CD4-positive, alpha-beta memory T cell (primary cell): ENCODE results near the gene SEMA3G. TPM values are rescaled to one million over a fixed set of nuclear protein-coding genes. Genes with fewer than 3 reads are reported as not detected.

ENCODE experiments used
- CTCF ChIA-PET: fragments of 350-600 bp; sonication (Branson Sonifier 250); formaldehyde crosslinking; loops from one replicate; lab custom pipeline; 2021; ENCODE audit warnings: inconsistent platforms; ENCODE audit not compliant: partially characterized antibody; lab: Charles Lee
- POLR2A ChIA-PET: fragments of 350-600 bp; sonication (Branson Sonifier 250); formaldehyde crosslinking; loops from one replicate; lab custom pipeline; 2021; ENCODE audit not compliant: partially characterized antibody; lab: Charles Lee
- DNase-seq, 5 donors: peaks; one replicate each; pipeline versions ENCODE4 v3.0.0 to v3.0.0-alpha.2; 2020 to 2022; ENCODE audit warnings: mixed read lengths in 1 of 5
- H3K27ac ChIP-seq: one replicate; pipeline ENCODE4 v1.7.0; 2013; ENCODE audit warnings: low read depth, low read length
- H3K27me3 ChIP-seq: 2 replicates; pipeline ENCODE4 v1.7.0; 2013; ENCODE audit warnings: mild to moderate bottlenecking, low read length, moderate library complexity; ENCODE audit not compliant: insufficient read depth
- H3K36me3 ChIP-seq: 2 replicates; pipeline ENCODE4 v1.7.0; 2013; ENCODE audit warnings: mild to moderate bottlenecking, low read length, moderate library complexity; ENCODE audit not compliant: insufficient read depth
- H3K4me1 ChIP-seq: 2 replicates; pipeline ENCODE4 v1.7.0; 2013; ENCODE audit warnings: mild to moderate bottlenecking, low read length, moderate library complexity; ENCODE audit not compliant: insufficient read depth
- H3K4me3 ChIP-seq, 2 donors: one replicate each; pipeline ENCODE4 v1.7.0; 2013; ENCODE audit warnings: low read length in 2 of 2, mild to moderate bottlenecking in 1 of 2
- H3K9me3 ChIP-seq, 2 donors: one replicate each; pipeline ENCODE4 v1.7.0; 2013; ENCODE audit warnings: low read length in 2 of 2, control low read depth in 1 of 2; ENCODE audit not compliant: control insufficient read depth in 1 of 2
- H3K27ac Mint-ChIP-seq, 7 donors: one replicate each; pipeline ENCODE4 v1.8.0; 2020 to 2021; ENCODE audit warnings: mixed read lengths in 7 of 7, mild to moderate bottlenecking in 6 of 7, inconsistent platforms in 3 of 7, moderate library complexity in 3 of 7
- H3K27me3 Mint-ChIP-seq, 2 donors: one replicate each; pipeline ENCODE4 v1.8.0; 2020 to 2021; ENCODE audit warnings: mixed read lengths in 2 of 2
- H3K36me3 Mint-ChIP-seq, 2 donors: one replicate each; pipeline ENCODE4 v1.8.0; 2020 to 2021; ENCODE audit warnings: mixed read lengths in 2 of 2, inconsistent platforms in 1 of 2, mild to moderate bottlenecking in 1 of 2
- H3K4me1 Mint-ChIP-seq, 4 donors: one replicate each; pipeline ENCODE4 v1.8.0; 2020 to 2021; ENCODE audit warnings: mixed read lengths in 4 of 4, mild to moderate bottlenecking in 1 of 4
- H3K4me3 Mint-ChIP-seq, 8 donors: one replicate each; pipeline ENCODE4 v1.8.0; 2020 to 2021; ENCODE audit warnings: mixed read lengths in 8 of 8, mild to moderate bottlenecking in 7 of 8, moderate library complexity in 6 of 8, inconsistent platforms in 3 of 8
- H3K9me3 Mint-ChIP-seq, 8 donors: one replicate each; pipeline ENCODE4 v1.8.0; 2020 to 2021; ENCODE audit warnings: mixed read lengths in 8 of 8, mild to moderate bottlenecking in 5 of 8, inconsistent platforms in 3 of 8, moderate library complexity in 1 of 8
- intact Hi-C: fragments of 100-400 bp; cut with micrococcal nuclease; formaldehyde crosslinking; loops from one replicate; pipeline ENCODE4 v1.15.1; 2023
- polyA plus RNA-seq, 2 donors: library from polyadenylated mRNA; unstranded; fragments of 300-500 nt; fragmentation: Illumina TruSeq; gene quantifications; one replicate each; pipeline ENCODE4 v1.2.3, GENCODE V29; 2021
- total RNA-seq, 2 experiments: library from RNA; stranded (reverse); gene quantifications; one replicate each; pipeline ENCODE4 v1.2.3, GENCODE V29; 2021

SEMA3G gene
- total and polyA plus RNA-seq, 4 experiments from 2014 or later, result 0.17 to 0.29 (median 0.22) TPM; not detected in 1

DNA sequence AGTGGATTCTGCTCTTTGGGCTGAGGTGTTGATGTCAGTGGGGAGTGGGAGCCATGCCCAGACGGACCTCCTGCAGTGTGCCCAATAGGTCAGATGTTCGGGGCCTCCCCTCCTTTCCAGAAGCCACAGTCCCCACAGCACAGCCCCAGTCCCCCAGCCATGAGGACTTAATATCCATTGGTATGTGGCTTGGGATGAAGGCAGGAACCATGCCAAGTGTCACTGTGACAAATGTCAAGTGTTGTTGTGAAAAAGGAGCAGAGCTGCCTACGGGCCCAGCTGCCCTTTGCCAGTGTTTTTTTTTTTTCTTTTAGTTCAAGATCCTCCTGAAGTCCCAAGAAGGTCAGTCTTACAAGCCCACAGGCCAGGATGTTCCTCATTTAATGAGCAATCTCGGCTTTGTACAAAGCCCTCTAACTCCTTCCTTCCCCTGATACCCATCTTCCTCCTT is 12.2 kb downstream of the SEMA3G start:
- Mint-ChIP-seq H3K9me3 (no peaks in the 10 kb centered on the region), H3K36me3 (no peaks in the 10 kb centered on the region), H3K4me3 (no peak overlapping the region), H3K4me1 (peaks cover 4 to 14% (median 5%) of the 10 kb centered on the region in 4 donors), H3K27ac (peak overlapping the region in 4 of 7 donors; percentile 2 to 73 (median 38)), H3K27me3 (no peaks in the 10 kb centered on the region)
- no peak overlapping the region for H3K4me3 ChIP-seq
- DNase-seq, result no peak
- ChIA-PET POLR2A (interaction anchor here (0.6 kb wide), 1 partner anchor 12 kb away, joined by 3 read pairs; no protein-coding TSS in a partner anchor), CTCF (interaction anchor here (4.0 to 5.9 kb wide), 2 partner anchors 14 to 20 kb away, joined by 19 to 51 read pairs; partner anchors contain the start of gene SEMA3G)
- H3K27me3 ChIP-seq, result no peaks in the 10 kb centered on the region
- no peaks in the 10 kb centered on the region for H3K36me3 ChIP-seq
- no peak overlapping the region for H3K27ac ChIP-seq
- peaks cover 17% of the 10 kb centered on the region for H3K4me1 ChIP-seq
- H3K9me3 ChIP-seq, result no peaks in the 10 kb centered on the region
- intact Hi-C loops, result no loop called here

DNA sequence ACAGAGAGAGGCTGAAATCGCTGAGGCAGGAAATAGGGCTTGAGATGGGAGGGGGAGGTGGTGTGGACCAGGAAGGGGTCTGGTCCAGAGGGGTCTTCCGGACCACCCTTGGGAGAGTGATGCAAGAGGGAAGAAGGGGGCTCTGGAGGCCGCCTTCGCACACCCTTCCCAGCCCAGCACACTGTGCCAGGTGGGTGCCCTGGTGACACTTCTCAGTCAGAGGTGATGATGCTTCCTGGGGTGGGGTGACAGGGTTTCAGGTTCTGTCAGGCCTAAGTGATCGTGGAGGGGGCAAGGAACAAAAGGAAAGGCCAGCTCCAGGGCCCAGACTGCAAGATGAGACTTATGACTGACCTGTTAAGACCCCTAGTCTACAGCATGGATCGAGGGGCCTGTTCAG is 12.7 kb downstream of the SEMA3G start:
- H3K9me3 Mint-ChIP-seq, result no peaks in the 10 kb centered on the region
- CTCF ChIA-PET, result interaction anchor here (4.0 to 5.9 kb wide), 2 partner anchors 15 to 19 kb away, joined by 19 to 51 read pairs; partner anchors contain the start of gene SEMA3G
- no peak overlapping the region for H3K27ac ChIP-seq
- H3K36me3 Mint-ChIP-seq, result no peaks in the 10 kb centered on the region
- H3K27ac Mint-ChIP-seq, result peak overlapping the region in 3 of 7 donors; percentile 15 to 85 (median 53)
- no peak overlapping the region for H3K4me3 ChIP-seq
- no peaks in the 10 kb centered on the region for H3K36me3 ChIP-seq
- H3K27me3 Mint-ChIP-seq, result no peaks in the 10 kb centered on the region
- H3K4me3 Mint-ChIP-seq, result peak overlapping the region in 1 of 8 donors; percentile 38
- H3K9me3 ChIP-seq, result no peaks in the 10 kb centered on the region
- H3K4me1 ChIP-seq, result peaks cover 17% of the 10 kb centered on the region
- peak in 1 of 5 donors; percentile 35 for DNase-seq
- peaks cover 4 to 14% (median 5%) of the 10 kb centered on the region in 4 donors for H3K4me1 Mint-ChIP-seq
- POLR2A ChIA-PET, result interaction anchor here (0.6 kb wide), 1 partner anchor 11 kb away, joined by 3 read pairs; no protein-coding TSS in a partner anchor
- H3K27me3 ChIP-seq, result no peaks in the 10 kb centered on the region
- intact Hi-C loops, result no loop called here

DNA sequence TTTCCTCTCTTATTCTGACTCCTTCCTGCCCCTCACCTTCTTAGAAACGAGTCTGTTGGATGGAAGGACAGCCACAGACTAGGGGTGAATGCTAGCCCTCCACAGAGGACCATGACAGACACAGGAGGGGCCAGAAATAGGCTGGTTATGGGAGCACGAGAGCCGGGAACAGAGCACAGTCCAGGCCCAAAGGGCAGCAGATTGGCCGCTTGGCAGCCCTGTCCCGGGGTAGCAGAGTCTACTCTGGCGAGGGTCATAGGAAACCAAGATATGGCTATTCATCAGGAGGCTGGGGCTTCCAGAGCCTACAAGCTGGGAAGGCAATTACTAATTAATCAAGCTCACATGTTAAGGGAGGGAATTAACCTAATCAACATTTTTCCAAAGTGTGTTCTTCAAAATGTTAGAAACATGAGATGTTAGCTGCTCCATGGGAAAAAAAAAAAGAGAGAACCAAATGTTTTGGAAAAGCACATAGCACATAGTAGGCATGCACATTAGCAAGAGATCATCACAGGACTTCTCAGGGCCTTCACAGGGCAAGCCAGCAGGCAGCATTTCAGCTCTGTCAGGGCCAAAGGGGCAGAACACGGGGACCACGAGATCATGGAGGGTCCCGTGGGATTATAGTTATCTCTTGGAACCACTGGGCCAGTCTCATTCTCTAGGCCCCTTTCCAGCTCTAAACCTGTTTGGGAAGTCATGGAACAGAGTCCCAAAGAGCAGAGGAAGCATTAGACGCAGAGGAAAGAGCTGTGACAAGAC is 13.3 kb downstream of the SEMA3G start:
- no peak for DNase-seq
- intact Hi-C loops, result no loop called here
- H3K36me3 Mint-ChIP-seq, result no peaks in the 10 kb centered on the region
- H3K27ac Mint-ChIP-seq, result peak overlapping the region in 3 of 7 donors; percentile 15 to 85 (median 53)
- Histone ChIP-seq H3K4me1 (peaks cover 17% of the 10 kb centered on the region), H3K27me3 (no peaks in the 10 kb centered on the region), H3K9me3 (no peaks in the 10 kb centered on the region), H3K36me3 (no peaks in the 10 kb centered on the region), H3K27ac (no peak overlapping the region), H3K4me3 (no peak overlapping the region)
- ChIA-PET POLR2A (no interaction called here), CTCF (interaction anchor here (4.0 to 5.9 kb wide), 2 partner anchors 15 to 18 kb away, joined by 19 to 51 read pairs; partner anchors contain the start of gene SEMA3G)
- peak overlapping the region in 1 of 8 donors; percentile 38 for H3K4me3 Mint-ChIP-seq
- no peaks in the 10 kb centered on the region for H3K9me3 Mint-ChIP-seq
- no peaks in the 10 kb centered on the region for H3K27me3 Mint-ChIP-seq
- peaks cover 4 to 14% (median 5%) of the 10 kb centered on the region in 4 donors for H3K4me1 Mint-ChIP-seq

DNA sequence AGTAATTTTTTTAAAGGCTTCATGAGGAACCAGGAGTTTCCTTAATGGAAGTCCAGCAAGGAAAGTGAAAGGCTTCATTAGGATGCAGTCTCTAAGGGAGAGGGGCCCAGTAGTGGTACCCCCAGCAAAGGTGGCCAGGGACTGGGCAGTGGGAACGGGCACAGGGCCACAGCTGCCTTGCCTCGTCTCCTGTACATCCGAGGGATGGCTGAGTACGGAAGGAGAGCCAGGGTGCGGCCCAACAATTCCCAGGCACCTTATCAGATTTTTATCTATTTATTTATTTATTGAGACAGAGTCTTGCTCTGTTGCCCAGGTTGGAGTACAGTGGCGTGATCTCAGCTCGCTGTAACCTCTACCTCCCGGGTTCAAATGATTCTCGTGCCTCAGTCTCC is 14.5 kb downstream of the SEMA3G start:
- POLR2A ChIA-PET, result no interaction called here
- intact Hi-C loops, result no loop called here
- Mint-ChIP-seq H3K4me1 (peaks cover 4 to 14% (median 5%) of the 10 kb centered on the region in 4 donors), H3K36me3 (no peaks in the 10 kb centered on the region), H3K27ac (no peak overlapping the region), H3K9me3 (no peaks in the 10 kb centered on the region), H3K4me3 (no peak overlapping the region), H3K27me3 (no peaks in the 10 kb centered on the region)
- DNase-seq, result no peak
- peaks cover 17% of the 10 kb centered on the region for H3K4me1 ChIP-seq
- H3K27me3 ChIP-seq, result no peaks in the 10 kb centered on the region
- no peak overlapping the region for H3K27ac ChIP-seq
- H3K9me3 ChIP-seq, result no peaks in the 10 kb centered on the region
- H3K4me3 ChIP-seq, result no peak overlapping the region
- CTCF ChIA-PET, result interaction anchor here (0.8 to 5.9 kb wide), 3 partner anchors 15 to 17 kb away, joined by 3 to 51 read pairs (median 19); partner anchors contain the start of gene SEMA3G
- no peaks in the 10 kb centered on the region for H3K36me3 ChIP-seq

DNA sequence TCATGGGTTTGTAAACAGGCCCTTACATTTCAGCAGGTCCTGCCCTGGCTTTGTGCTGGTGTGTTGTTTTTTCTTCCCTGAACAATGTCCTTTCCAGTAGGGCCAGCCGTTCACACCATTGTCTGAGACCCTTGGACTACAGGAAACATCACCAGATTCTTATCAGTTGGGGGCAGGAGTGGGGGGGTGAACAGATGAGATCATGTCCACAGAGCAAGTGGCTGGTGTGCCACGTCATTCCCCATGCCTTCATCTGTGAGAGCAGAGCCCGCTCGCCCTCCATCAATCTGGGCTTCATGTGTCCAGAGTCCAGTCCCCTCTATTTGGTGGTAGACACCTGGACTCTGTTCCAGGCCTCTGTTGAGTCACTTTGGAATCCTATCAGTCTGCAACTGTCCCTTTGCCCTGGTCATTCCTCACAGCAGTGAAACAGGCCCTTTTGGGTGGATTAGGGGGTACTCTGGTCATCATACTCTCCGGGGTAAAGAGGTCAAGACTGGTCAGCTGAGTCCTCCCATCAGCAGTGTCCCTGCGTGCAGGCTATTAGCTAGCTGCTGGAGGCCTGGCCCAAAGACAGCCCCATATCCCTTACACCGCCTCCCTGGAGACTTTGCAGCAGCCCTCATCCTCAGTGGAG is 15.0 kb downstream of the SEMA3G start:
- no peaks in the 10 kb centered on the region for H3K27me3 Mint-ChIP-seq
- ChIA-PET CTCF (interaction anchor here (0.8 to 5.9 kb wide), 4 partner anchors 14 to 18 kb away, joined by 3 to 82 read pairs (median 35); partner anchors contain the start of gene SEMA3G), POLR2A (no interaction called here)
- H3K9me3 ChIP-seq, result no peaks in the 10 kb centered on the region
- H3K4me3 Mint-ChIP-seq, result no peak overlapping the region
- no peaks in the 10 kb centered on the region for H3K36me3 ChIP-seq
- no peaks in the 10 kb centered on the region for H3K36me3 Mint-ChIP-seq
- H3K9me3 Mint-ChIP-seq, result no peaks in the 10 kb centered on the region
- intact Hi-C loops, result no loop called here
- peaks cover 4 to 14% (median 5%) of the 10 kb centered on the region in 4 donors for H3K4me1 Mint-ChIP-seq
- no peak overlapping the region for H3K27ac ChIP-seq
- DNase-seq, result no peak
- no peak overlapping the region for H3K4me3 ChIP-seq
- no peak overlapping the region for H3K27ac Mint-ChIP-seq
- H3K27me3 ChIP-seq, result no peaks in the 10 kb centered on the region
- H3K4me1 ChIP-seq, result peaks cover 17% of the 10 kb centered on the region

DNA sequence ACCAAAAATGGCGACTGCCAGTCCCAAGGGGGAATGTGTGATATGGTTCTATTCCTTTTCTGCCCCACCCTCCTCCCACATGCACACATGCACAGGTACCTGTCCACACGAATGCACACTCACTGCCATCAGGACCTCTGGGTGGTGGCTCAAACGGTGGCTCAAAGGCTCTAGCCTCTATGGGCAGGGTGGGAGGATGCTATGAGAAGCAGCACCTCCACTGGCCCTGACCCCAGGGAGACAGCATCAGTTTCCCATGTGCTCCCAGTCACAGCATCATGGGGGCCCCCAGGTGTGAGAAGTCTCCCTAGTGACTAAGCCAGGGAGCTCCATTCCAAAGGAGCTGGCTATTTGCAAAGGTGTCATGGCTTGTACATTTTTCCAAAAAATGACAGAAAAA is 15.9 kb downstream of the SEMA3G start:
- no peak for DNase-seq
- no peak overlapping the region for H3K27ac Mint-ChIP-seq
- Histone ChIP-seq H3K36me3 (no peaks in the 10 kb centered on the region), H3K27ac (no peak overlapping the region), H3K4me3 (no peak overlapping the region), H3K27me3 (no peaks in the 10 kb centered on the region), H3K9me3 (no peaks in the 10 kb centered on the region), H3K4me1 (peaks cover 17% of the 10 kb centered on the region)
- no peaks in the 10 kb centered on the region for H3K9me3 Mint-ChIP-seq
- no peak overlapping the region for H3K4me3 Mint-ChIP-seq
- no peaks in the 10 kb centered on the region for H3K27me3 Mint-ChIP-seq
- no peaks in the 10 kb centered on the region for H3K36me3 Mint-ChIP-seq
- H3K4me1 Mint-ChIP-seq, result peaks cover 4 to 14% (median 5%) of the 10 kb centered on the region in 4 donors
- intact Hi-C loops, result no loop called here
- POLR2A ChIA-PET, result no interaction called here
- CTCF ChIA-PET, result interaction anchor here (1.1 to 4.5 kb wide), 4 partner anchors 10 to 43 kb away, joined by 4 to 82 read pairs (median 6); partner anchors contain the start of gene SEMA3G
